GM21381 (cell line): ENCODE measurements around the gene FCRL3.
A peak's percentile ranks its signal among the peaks of the same experiment; 100 is the strongest.

Experiments
- ATAC-seq: cut with Tn5 transposase; IDR thresholded peaks from one replicate; pipeline ENCODE4 v1.9.1; 2021; ENCODE audit warnings: mild to moderate bottlenecking, moderate library complexity; ENCODE audit not compliant: unreplicated experiment

FCRL3 gene

GRCh38 chr1:157682710-157683437, 17.7 kb downstream of the FCRL3 start:
- no peak for ATAC-seq

DNA sequence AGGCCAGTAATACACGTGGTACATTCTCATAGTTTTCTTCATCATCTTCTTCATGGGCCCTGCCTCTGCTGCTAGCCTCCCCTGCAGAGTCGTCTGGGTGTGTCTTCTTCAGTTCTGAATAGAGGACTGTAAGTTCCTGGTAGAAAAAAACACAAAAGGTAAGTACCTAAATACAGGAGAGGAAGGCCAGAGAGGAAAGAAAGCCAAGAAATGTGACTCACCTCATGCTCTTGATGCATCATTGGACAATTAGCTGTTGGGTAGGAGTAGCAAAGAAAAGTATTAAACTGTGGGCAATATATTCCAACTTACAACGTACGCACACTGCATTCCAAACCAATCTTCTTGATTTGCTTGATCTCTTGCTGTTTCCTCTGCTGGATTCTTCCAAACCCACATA, 21.8 kb downstream of the FCRL3 start:
- no peak for ATAC-seq

DNA sequence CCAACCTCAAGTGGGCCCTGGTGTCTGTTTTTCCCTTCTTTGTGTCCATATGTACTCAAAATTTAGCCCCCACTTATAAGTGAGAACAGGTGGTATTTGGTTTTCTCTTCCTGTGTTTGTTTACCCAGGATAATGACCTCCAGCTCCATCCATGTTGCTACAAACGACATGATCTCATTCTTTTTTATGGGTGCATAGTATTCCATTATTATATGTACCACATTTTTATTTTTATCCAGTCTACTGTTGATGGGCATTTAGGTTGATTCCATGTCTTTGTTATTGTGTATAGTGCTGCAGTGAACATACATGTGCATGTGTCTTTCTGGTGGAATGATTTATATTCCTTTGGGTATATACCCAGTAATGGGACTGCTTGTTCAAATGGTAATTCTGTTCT, 27.6 kb downstream of the FCRL3 start:
- no peak for ATAC-seq

- ATAC-seq, result no peak
Observed at GRCh38 chr1:157671895-157672294, 28.7 kb downstream of the FCRL3 start.

DNA sequence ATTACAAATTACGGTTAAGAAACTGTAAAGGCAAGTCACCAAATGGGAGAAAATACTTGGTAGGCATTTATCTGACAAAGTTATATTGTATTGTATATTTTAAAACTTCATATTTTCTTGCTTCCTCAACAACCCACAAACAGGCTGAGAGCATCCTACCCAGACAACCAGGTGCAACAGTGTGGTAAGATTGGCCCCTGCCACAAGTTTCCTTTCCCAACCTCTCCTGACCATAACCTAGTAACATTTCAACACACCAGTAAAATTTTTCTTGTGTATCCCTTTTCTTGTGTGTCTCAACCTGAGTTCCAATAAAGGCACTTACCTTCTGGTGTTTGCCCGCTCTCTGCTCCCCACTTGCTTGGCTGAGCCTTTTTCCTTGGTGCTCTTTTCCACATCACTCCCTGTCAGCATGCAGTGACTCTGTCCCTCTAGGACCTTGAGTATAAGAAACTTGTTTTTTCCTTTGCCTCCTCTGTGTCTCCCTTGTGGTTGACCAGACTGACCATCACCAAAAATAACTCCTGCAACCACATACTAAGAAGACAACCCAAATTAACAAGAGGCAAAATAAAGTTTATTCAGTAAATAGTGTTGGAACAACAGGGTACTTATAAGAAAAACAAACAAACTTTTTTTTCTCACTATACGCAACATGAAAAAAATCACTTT, 40.9 kb downstream of the FCRL3 start:
- ATAC-seq, result no peak

DNA sequence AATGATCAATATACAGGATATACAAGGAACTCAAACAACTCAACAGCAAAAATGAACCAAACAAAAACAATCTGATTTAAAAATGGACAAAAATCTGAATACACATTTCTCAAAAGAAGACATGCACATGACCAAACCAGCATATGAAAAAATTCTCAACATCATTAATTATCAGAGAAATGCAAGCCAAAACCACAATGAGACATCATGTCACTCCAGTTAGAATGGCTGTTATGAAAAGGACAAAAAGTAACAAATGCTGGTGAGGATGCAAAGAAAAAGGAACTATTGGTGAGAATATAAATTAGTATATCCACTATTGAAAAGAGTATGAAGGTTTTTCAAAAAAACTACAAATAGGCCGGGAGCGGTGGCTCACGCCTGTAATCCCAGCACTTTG, 42.0 kb downstream of the FCRL3 start:
- ATAC-seq, result no peak

DNA sequence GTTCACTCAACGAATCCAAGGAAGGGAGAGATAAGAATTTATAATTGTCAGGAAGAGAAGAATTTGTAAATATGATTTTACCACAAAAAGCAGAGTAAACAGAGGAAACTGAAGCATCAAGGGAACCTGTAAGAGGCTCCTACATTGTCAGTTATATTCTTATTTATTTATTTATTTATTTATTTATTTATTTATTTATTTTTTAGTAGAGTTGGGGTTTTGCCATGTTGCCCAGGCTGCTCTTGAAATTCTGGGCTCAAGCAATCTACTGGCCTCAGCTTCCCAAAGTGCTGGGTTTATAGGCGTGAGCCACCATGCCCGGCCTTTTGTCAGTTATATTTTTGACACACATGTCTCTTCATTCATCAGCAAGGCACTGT, 47.1 kb downstream of the FCRL3 start:
- ATAC-seq, result no peak

DNA sequence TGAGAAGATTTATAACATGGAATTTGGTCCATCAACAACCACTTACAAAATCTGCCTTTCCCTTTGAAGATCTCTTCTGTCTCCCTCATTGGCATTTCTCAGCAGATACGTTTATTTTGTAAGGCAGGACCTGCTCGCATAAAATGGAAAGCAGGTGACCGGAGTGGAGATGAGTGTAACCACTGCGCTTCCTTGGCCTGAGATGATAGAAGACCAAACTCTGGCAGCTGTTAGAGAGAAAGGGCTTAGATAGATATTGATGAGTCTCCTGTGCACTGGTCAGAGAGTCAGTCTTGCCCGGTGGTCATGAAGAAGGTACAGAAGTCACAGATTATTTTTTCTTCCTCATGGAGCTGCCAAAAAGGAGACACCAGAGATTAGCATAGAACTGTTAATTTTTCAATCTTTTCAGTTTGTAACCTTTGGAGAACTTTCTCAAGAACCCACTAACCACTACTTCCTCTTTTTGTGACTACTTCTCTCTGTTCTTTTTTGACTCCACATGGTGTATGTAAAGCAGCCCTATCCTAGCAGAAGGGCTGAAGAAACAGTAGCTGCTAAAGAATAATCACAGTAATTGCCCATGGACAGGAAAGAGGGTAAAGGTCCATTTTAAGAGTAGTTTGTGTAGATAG, 47.6 kb downstream of the FCRL3 start:
- peak; percentile 97 for ATAC-seq

DNA sequence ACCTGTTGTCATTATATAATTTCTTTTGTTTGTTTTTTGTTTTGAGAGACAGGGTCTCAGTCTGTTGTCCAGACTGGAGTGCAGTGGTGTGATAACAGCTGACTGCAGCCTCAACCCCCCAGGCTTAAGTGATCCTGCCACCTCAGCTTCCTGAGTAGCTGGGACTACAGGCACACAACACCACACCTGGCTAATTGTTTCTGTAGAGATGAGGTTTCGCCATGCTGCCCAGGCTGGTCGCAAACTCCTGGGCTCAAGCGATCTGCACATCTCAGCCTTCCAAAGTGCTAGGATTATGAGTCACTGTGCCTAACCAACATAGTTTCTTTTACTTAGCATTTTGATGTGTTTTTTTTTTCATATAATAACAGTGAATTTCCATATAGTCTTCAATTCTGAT, 52.3 kb downstream of the FCRL3 start:
- no peak for ATAC-seq

DNA sequence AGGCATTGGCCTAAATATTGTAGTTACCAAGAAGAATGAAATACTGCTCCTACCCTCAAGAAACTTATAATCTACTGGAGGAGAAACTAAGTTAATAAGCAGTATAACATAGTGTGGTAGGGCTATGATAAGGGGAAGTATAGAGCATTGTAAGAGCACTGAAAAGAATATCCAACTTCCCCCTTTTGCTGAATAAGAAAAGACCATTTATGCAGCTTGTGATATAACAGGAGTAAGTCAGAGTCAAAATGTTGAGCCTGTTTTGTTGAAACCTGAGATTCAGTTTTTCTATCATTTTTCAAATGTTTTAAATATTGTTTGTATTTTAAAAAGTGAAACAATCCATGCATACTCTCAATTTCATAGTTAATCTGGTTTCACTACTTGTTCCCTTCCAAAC, 54.4 kb downstream of the FCRL3 start:
- no peak for ATAC-seq

DNA sequence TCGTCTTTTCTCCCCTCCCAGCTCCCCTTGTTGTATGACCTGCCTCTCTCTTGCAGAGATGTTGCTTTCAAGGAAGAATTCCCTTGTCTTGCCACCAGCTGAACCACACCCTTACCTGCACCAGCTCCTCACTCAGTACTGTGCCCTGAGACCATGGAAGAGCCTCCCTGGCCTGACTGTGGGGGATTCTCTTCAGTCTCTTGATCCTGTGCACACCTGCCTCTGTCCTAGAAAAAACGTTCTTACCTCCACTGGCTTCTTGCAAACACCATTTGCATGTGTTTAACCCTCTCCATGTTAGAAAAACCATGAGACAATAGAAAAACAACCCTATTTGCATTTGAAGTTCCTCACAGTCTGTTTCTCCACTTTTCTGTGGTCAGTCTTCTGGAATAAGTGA, 59.4 kb downstream of the FCRL3 start:
- no peak for ATAC-seq

DNA sequence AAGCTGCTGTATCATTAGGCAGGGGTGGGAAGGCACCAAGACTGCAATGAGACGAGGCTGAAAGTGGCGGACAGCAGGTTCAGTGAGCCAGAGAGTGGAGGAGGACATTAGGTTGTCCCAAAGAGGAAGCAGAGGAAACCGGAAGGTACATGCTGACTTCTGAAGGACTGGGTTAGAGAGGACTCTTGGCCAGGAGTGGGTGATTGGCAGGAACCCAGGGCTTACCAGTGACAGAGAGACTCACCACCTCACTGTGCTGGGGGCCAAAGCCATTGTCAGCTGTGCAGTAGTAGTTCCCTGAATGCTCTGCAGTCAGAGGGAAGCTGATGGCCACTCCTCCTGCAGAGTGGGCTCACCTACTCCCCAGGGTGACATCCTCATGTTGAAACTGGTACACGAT, 60.8 kb downstream of the FCRL3 start:
- no peak for ATAC-seq

- ATAC-seq, result no peak
Observed at GRCh38 chr1:157628773-157629172, 71.8 kb downstream of the FCRL3 start.
